NCI-H2227 (cell line): ENCODE results near the gene SCN1B.

Experiments used
- DNase-seq: peaks from one replicate; lab custom pipeline; 2025; ENCODE audit not compliant: unreplicated experiment; lab: John Stamatoyannopoulos, UW

SCN1B gene

GRCh38 chr19:35070471-35070870, 40.2 kb downstream of the SCN1B start:
- DNase-seq = peak; percentile 50

- no peak for DNase-seq
Observed at GRCh38 chr19:35073516-35073915, 43.2 kb downstream of the SCN1B start.

DNA sequence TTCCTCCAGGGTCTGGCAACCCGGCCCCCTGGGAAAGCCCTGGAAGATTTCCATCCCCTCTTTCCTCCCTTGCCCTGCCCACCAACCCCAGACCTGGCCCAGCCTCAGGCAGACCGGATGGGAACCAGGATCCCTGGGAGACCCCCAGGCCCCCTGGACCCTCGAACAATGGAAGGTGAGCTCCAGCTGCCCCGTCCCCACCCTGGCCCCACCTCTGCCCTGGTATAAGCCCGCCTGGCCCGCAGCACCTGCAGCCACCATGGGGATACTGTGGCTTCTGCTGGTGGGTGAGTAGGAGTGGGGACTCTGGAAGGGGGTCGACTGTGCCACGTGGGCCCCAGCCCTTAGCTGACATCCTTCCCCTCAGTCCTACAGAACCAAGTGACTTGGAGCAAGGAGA, 43.7 kb downstream of the SCN1B start:
- DNase-seq = no peak

- DNase-seq = no peak
Observed at GRCh38 chr19:35074426-35075201, 44.3 kb downstream of the SCN1B start.

GRCh38 chr19:35075202-35076025, 45.1 kb downstream of the SCN1B start:
- no peak for DNase-seq

- no peak for DNase-seq
Observed at GRCh38 chr19:35076026-35076370, 45.7 kb downstream of the SCN1B start.

DNA sequence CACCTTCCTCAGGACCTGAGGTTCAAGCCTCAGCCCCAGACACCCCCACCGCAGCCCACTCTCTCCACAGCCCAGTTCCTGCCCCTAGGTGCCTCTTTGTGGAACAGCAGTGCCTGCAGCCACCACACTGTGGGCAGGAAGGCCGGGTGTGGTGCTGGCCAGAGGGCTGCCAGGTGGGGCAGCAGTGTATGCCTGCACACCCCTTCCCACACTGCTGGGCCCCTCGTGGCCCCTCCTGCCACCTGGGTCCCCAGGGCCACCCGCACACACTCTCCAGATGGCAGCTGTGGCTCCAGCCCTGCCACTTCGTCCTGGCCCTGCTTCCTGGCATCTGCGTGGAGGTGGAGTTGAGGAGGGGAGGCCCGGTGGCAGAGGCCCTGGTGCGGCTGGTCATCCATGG, 46.4 kb downstream of the SCN1B start:
- DNase-seq = no peak

GRCh38 chr19:35077411-35078223, 47.3 kb downstream of the SCN1B start:
- DNase-seq = no peak

DNA sequence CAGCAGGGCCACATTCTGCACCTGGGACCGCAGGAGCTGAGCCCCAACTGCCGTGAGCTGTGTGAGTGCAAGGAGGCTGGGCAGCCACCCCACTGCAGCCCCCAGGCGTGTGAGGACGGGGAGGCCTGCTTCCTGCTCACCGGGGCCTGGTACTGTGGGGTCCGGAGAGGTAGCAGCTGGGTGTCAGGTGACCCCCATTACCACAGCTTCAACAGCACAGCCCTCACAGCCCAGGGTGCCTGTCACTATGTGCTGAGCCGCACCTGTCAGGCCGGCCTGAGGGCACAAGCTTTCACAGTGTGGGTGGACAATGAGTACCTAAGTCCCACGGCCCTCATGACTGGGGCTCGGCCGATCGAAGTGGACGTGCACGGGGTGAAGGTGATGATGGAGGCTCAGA, 49.6 kb downstream of the SCN1B start:
- DNase-seq = no peak

DNA sequence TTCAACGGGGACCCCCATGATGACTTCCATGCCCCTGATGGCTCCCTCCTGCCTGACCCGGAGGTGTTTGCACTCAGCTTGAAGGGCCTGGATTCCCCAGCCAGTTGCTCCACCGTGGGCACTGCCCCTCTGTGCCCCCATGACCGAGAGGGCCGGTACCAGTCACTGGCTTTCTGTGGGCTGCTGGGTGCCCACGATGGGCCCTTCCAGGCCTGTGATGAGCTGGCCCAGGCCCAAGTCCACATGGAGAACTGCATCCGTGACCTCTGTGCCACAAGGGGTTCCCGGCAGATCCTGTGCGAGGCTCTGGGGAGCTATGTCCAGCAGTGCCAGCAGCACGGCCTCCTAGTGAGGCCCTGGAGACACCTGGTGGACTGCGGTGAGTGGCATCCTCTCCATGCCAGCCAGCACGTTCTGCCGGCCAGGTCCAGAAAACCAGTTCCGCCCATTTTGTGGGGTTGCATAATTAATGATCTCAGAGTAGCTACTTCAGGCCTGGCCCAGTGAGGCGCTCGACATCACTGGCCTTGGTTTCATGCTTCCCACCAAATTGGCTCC, 50.4 kb downstream of the SCN1B start:
- no peak for DNase-seq

GRCh38 chr19:35081201-35081600, 50.9 kb downstream of the SCN1B start:
- no peak for DNase-seq

GRCh38 chr19:35083691-35084508, 53.6 kb downstream of the SCN1B start:
- no peak for DNase-seq

- DNase-seq = no peak
Observed at GRCh38 chr19:35084509-35084762, 54.2 kb downstream of the SCN1B start.

DNA sequence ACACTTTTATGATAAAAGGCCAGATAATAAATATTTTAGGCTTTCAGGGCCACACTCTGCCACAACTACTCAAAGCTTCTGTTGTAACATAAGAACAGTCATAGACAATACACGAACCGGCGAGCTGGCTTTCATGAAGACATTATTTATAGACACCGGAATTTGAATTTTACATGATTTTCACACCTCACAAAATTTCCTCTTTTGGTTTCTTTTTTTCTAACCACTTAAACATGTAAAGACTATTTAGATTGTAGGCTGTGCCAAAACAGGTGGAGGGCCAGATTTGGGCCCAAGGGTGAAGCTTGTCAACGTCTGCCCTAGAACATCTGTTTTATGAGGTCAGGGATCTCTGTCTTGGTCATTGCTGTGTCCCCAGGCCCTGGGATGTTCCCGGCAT, 55.7 kb downstream of the SCN1B start:
- no peak for DNase-seq

DNA sequence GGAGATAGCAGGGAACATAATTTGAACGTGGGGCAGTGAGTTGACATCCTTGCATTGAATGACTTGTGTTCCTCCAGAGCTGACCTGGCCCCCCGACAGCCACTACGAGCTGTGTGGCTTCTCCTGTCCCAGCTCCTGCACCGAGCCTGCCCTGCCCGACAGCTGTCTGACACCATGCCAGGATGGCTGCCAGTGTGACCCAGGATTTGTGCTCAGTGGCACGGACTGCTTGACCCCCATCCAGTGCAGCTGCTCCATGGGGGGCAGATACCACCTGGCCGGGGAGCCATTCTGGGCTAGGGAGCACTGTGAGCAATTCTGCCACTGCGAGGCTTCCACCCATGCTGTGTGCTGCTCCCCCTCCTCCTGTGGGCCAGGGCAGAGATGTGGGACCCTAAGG, 56.2 kb downstream of the SCN1B start:
- no peak for DNase-seq

GRCh38 chr19:35087393-35087792, 57.1 kb downstream of the SCN1B start:
- no peak for DNase-seq

DNA sequence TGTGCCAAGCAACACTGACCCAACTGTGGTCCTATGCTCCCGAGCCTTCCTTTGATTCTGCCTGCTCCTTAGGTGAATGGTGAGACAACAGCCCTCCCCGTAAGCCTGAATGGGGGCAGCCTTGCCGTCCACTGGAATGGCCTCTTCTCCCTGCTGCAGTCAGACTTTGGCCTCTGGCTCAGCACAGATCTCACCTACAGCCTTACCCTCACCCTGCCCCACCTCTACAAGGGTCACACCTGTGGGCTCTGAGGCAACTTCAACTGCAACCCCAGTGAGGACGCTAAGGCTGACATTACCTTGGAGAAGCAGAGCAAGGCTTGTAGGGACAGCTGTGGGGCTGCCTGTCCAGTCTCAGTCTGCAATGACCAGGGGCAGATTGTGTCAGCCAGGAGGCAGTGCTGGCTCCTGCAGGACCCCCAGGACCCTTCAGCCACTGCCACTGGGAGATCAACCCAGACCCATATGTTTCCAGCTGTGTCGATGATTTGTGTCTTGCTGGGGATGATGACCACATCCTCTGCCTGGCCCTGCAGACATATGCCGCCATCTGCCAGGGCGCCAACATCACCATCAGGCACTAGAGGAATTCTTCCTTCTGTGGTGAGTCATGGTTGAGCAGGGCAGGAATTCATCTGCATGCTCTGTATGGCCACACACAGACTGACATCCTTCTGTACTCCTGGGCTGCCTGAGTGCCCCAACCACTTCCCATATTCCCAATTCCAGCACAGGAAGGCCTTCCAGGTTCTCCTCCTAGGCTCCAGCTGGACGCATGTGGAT, 58.1 kb downstream of the SCN1B start:
- DNase-seq = no peak

- no peak for DNase-seq
Observed at GRCh38 chr19:35089554-35089953, 59.3 kb downstream of the SCN1B start.
